Calu3 (cell line): Measurements from ENCODE around the gene ACACA. TPM values are rescaled to one million over a fixed set of nuclear protein-coding genes. Genes with fewer than 3 reads are reported as not detected.
A peak's percentile ranks its signal among the peaks of the same experiment; 100 is the strongest.

ENCODE experiments used
- BruUV-seq: library from RNA; stranded (reverse); fragments of 400-500 nt; replicated peaks from 2 replicates; lab custom pipeline; 2021; lab: Mats Ljungman, UMichigan
- CTCF ChIA-PET: fragments of 300-600 bp; sonication (Branson Sonifier 250); formaldehyde crosslinking; loops from one replicate; lab custom pipeline; 2022; ENCODE audit warnings: antibody characterized with exemption; lab: Charles Lee
- DNase-seq: peaks from one replicate; pipeline ENCODE4 v3.0.0; 2022
- H3K27ac Mint-ChIP-seq: one replicate; pipeline ENCODE4 v1.8.0; 2022; ENCODE audit warnings: mixed read lengths; ENCODE audit not compliant: unreplicated experiment
- H3K27me3 Mint-ChIP-seq: one replicate; pipeline ENCODE4 v1.8.0; 2022; ENCODE audit warnings: mixed read lengths; ENCODE audit not compliant: unreplicated experiment
- H3K36me3 Mint-ChIP-seq: one replicate; pipeline ENCODE4 v1.8.0; 2022; ENCODE audit warnings: mild to moderate bottlenecking, moderate library complexity, mixed read lengths; ENCODE audit not compliant: insufficient read depth, unreplicated experiment
- H3K4me1 Mint-ChIP-seq: one replicate; pipeline ENCODE4 v1.8.0; 2022; ENCODE audit warnings: mild to moderate bottlenecking, low read depth, mixed read lengths; ENCODE audit not compliant: unreplicated experiment
- H3K4me3 Mint-ChIP-seq: one replicate; pipeline ENCODE4 v1.8.0; 2022; ENCODE audit warnings: mild to moderate bottlenecking, low read depth, moderate library complexity, mixed read lengths; ENCODE audit not compliant: unreplicated experiment
- H3K9me3 Mint-ChIP-seq: one replicate; pipeline ENCODE4 v1.8.0; 2022; ENCODE audit warnings: low read depth, mixed read lengths; ENCODE audit not compliant: unreplicated experiment
- CTCF ChIP-seq: fragments of 200-600 bp; IDR thresholded peaks from one replicate; pipeline ENCODE4 v1.8.0; 2022; ENCODE audit warnings: antibody characterized with exemption; ENCODE audit not compliant: unreplicated experiment
- intact Hi-C: fragments of 100-400 bp; cut with micrococcal nuclease; formaldehyde crosslinking; loops from one replicate; pipeline ENCODE4 v1.10.0; 2022; ENCODE audit not compliant: unreplicated experiment
- total RNA-seq: library from RNA; stranded (reverse); gene quantifications from 2 replicates; pipeline ENCODE4 v1.2.3, GENCODE V29; 2022

The ACACA gene
- total RNA-seq, 1 experiment from 2014 or later, result 392 TPM

DNA sequence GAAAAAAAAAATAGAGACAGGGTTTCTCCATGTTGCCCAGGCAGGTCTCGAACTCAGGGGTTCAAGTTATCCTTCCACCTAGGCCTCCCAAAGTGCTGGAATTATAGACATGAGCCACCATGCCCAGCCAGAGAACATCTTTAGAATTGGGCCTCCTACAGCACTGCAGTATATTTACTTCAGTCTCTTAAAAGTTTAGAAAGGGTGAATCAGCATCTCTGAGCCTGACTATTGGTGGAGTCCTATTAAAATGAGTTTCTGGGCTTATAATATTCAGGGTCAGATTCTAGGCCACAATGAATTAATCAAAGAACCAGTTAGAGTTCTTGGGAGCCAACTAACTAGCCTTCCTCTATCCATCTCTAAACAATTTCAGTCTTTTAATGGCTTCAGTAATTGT lies 22.8 kb upstream of the ACACA start:
- Mint-ChIP-seq H3K4me3 (no peak overlapping the region), H3K27ac (no peak overlapping the region), H3K36me3 (peaks cover 87% of the 10 kb centered on the region), H3K9me3 (no peaks in the 10 kb centered on the region), H3K27me3 (no peaks in the 10 kb centered on the region), H3K4me1 (no peaks in the 10 kb centered on the region)
- no peak for DNase-seq
- intact Hi-C loops, result no loop called here
- CTCF ChIA-PET, result interaction anchor here (1.7 kb wide), 1 partner anchor 56 kb away, joined by 8 read pairs; no protein-coding TSS in a partner anchor
- no TSS peak for BruUV-seq
- no peak for TF ChIP-seq CTCF

DNA sequence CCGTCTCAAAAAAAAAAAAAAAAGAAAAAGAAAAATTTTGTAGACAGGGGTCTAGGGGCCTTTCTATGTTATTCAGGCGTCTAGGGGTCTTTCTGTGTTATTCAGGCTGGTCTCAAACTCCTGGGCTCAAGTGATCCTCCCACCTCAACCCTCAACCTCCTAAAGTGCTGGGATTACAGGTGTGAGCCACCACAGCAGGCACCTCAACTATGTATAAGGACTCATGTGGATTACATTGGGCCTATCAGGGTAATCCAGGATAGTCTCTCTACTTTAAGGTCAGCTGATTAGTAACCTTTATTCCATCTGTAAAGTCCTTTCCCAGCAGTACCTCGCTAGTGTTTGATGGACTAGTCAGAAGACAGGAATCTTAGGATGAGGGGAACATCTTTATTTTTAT lies 22.4 kb upstream of the ACACA start:
- no peak for TF ChIP-seq CTCF
- Mint-ChIP-seq H3K36me3 (peaks cover 89% of the 10 kb centered on the region), H3K4me3 (no peak overlapping the region), H3K9me3 (no peaks in the 10 kb centered on the region), H3K4me1 (no peaks in the 10 kb centered on the region), H3K27ac (no peak overlapping the region), H3K27me3 (no peaks in the 10 kb centered on the region)
- intact Hi-C loops, result no loop called here
- DNase-seq, result no peak
- CTCF ChIA-PET, result interaction anchor here (0.6 to 1.7 kb wide), 2 partner anchors 56 to 171 kb away, joined by 5 to 8 read pairs; no protein-coding TSS in a partner anchor
- BruUV-seq, result no TSS peak

GRCh38 chr17:37425268-37425667 lies 18.6 kb upstream of the ACACA start:
- H3K36me3 Mint-ChIP-seq, result peaks cover 94% of the 10 kb centered on the region

GRCh38 chr17:37422971-37423625 lies 16.5 kb upstream of the ACACA start:
- Mint-ChIP-seq H3K9me3 (no peaks in the 10 kb centered on the region), H3K27me3 (no peaks in the 10 kb centered on the region), H3K4me1 (no peaks in the 10 kb centered on the region), H3K36me3 (peaks cover 96% of the 10 kb centered on the region), H3K4me3 (no peak overlapping the region), H3K27ac (peak overlapping the region; percentile 13)
- DNase-seq, result peak; percentile 38
- CTCF ChIA-PET, result interaction anchor here (0.7 to 1.6 kb wide), 7 partner anchors 15 to 50 kb away, joined by 3 to 6 read pairs (median 3); partner anchors contain the start of genes ACACA and TADA2A
- no TSS peak for BruUV-seq
- no peak for TF ChIP-seq CTCF
- intact Hi-C loops, result no loop called here

More at GRCh38 chr17:37425268-37425667, 18.6 kb upstream of the ACACA start:
- no peak for DNase-seq
- H3K27ac Mint-ChIP-seq, result no peak overlapping the region
- BruUV-seq, result TSS peak; percentile 2
- H3K4me1 Mint-ChIP-seq, result no peaks in the 10 kb centered on the region
- TF ChIP-seq CTCF, result no peak
- intact Hi-C loops, result no loop called here
- H3K4me3 Mint-ChIP-seq, result no peak overlapping the region
- H3K27me3 Mint-ChIP-seq, result no peaks in the 10 kb centered on the region
- CTCF ChIA-PET, result interaction anchor here (0.6 kb wide), 1 partner anchor 10 kb away, joined by 3 read pairs; no protein-coding TSS in a partner anchor
- no peaks in the 10 kb centered on the region for H3K9me3 Mint-ChIP-seq
